Peyer's patch (tissue), 4 donors: ENCODE data around the gene NFKBIE. TPM values are rescaled to one million over a fixed set of nuclear protein-coding genes. Genes with fewer than 3 reads are reported as not detected.

Experiments used
- DNase-seq, 3 donors: peaks; one replicate each; pipeline ENCODE4 v3.0.0-alpha.2; 2017 to 2019
- H3K27ac ChIP-seq, 4 donors: fragments of 200-600 bp; sonication (generic); one replicate each; pipeline ENCODE4 v1.5.1; 2016 to 2019
- H3K27me3 ChIP-seq, 2 donors: fragments of 200-600 bp; sonication (generic); one replicate each; pipeline ENCODE4 v1.5.1; 2019
- H3K36me3 ChIP-seq, 3 donors: fragments of 200-600 bp; sonication (generic); one replicate each; pipeline ENCODE4 v1.5.1; 2016 to 2019
- H3K4me1 ChIP-seq, 4 donors: fragments of 200-600 bp; sonication (generic); one replicate each; pipeline ENCODE4 v1.5.1; 2016 to 2019
- H3K4me3 ChIP-seq, 4 donors: fragments of 200-600 bp; sonication (generic); 1 replicate in 3 of 4; 2 replicates in 1 of 4; pipeline ENCODE4 v1.5.1; 2016 to 2019; ENCODE audit warnings: mild to moderate bottlenecking in 1 of 4
- H3K9me3 ChIP-seq, 4 donors: fragments of 200-600 bp; sonication (generic); one replicate each; pipeline ENCODE4 v1.5.1; 2016 to 2019; ENCODE audit warnings: mild to moderate bottlenecking in 1 of 4
- POLR2A ChIP-seq, 2 donors: fragments of 450-650 bp; IDR thresholded peaks; one replicate each; pipeline ENCODE4 v1.5.1; 2017; ENCODE audit warnings: antibody characterized with exemption in 2 of 2, mild to moderate bottlenecking in 2 of 2, moderate library complexity in 2 of 2
- total RNA-seq, 4 donors: library from RNA; depleted of rRNA; stranded (reverse); fragments of >200 nt; gene quantifications; one replicate each; pipeline ENCODE4 v1.1.0, GENCODE V29; 2016
- TF ChIP-seq, protein P1 (sequence below), 6 experiments: fragments of 450-650 bp in 4 of 6; fragments of 200-600 bp in 2 of 6; sonication (generic) in 1 of 6; IDR thresholded peaks; one replicate each; pipeline ENCODE4 v1.5.1; 2017 to 2019; ENCODE audit warnings: antibody characterized with exemption in 6 of 6, mild to moderate bottlenecking in 3 of 6, moderate library complexity in 1 of 6

The NFKBIE gene
- total RNA-seq, 4 donors from 2014 or later, result 16.9 to 36.3 (median 24.9) TPM

DNA sequence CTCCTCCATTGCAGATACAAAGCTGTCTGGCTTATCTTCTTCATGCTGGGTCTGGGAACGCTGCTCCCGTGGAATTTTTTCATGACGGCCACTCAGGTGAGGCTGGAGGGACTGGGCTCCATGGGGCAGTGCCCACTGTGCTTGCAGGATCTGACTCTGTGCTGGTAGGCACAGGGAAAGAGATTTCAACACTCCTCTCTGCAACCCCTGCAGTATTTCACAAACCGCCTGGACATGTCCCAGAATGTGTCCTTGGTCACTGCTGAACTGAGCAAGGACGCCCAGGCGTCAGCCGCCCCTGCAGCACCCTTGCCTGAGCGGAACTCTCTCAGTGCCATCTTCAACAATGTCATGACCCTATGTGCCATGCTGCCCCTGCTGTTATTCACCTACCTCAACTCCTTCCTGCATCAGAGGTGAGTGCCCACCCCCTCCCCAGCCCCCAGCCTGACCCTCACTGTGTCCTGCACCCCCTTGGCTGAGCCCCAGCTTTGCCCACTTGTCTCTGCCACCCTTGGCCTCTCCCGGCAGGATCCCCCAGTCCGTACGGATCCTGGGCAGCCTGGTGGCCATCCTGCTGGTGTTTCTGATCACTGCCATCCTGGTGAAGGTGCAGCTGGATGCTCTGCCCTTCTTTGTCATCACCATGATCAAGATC is 35.8 kb downstream of the NFKBIE start:
- Histone ChIP-seq H3K9me3 (no peaks in the 10 kb centered on the region), H3K4me3 (no peak overlapping the region), H3K4me1 (peaks cover 0 to 43% (median 0%) of the 10 kb centered on the region in 4 donors), H3K27me3 (no peaks in the 10 kb centered on the region), H3K36me3 (no peaks in the 10 kb centered on the region), H3K27ac (no peak overlapping the region)
- DNase-seq, result no peak
- TF ChIP-seq POLR2A (IDR thresholded peaks at IDR 0.05), result no peak
- TF ChIP-seq, protein P1, sequence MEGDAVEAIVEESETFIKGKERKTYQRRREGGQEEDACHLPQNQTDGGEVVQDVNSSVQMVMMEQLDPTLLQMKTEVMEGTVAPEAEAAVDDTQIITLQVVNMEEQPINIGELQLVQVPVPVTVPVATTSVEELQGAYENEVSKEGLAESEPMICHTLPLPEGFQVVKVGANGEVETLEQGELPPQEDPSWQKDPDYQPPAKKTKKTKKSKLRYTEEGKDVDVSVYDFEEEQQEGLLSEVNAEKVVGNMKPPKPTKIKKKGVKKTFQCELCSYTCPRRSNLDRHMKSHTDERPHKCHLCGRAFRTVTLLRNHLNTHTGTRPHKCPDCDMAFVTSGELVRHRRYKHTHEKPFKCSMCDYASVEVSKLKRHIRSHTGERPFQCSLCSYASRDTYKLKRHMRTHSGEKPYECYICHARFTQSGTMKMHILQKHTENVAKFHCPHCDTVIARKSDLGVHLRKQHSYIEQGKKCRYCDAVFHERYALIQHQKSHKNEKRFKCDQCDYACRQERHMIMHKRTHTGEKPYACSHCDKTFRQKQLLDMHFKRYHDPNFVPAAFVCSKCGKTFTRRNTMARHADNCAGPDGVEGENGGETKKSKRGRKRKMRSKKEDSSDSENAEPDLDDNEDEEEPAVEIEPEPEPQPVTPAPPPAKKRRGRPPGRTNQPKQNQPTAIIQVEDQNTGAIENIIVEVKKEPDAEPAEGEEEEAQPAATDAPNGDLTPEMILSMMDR (IDR thresholded peaks at IDR 0.05), result no peak

DNA sequence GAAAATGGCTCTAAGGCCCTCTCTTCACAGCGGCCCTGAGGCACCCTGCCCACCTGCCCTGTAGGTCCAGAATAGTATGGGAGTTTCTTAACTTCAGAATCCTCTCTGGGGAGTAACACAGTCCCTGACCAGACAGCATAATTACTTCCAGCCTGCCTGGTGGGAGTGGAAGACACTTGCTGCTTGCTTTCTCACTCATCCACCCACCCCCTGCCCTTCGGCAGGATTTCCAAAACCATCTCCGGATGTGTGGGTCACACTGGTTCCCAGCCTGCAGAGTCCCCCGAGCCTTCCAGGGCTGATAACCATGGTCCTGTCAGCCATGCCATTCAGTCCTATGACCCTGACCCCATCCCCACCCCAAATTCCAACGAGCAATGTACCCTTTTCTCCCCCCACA is 36.5 kb downstream of the NFKBIE start:
- Histone ChIP-seq H3K27me3 (no peaks in the 10 kb centered on the region), H3K36me3 (no peaks in the 10 kb centered on the region), H3K4me1 (peaks cover 0 to 43% (median 0%) of the 10 kb centered on the region in 4 donors), H3K4me3 (no peak overlapping the region), H3K27ac (no peak overlapping the region), H3K9me3 (no peaks in the 10 kb centered on the region)
- TF ChIP-seq, protein P1 (IDR thresholded peaks at IDR 0.05), result no peak
- no peak for TF ChIP-seq POLR2A (IDR thresholded peaks at IDR 0.05)
- no peak for DNase-seq

DNA sequence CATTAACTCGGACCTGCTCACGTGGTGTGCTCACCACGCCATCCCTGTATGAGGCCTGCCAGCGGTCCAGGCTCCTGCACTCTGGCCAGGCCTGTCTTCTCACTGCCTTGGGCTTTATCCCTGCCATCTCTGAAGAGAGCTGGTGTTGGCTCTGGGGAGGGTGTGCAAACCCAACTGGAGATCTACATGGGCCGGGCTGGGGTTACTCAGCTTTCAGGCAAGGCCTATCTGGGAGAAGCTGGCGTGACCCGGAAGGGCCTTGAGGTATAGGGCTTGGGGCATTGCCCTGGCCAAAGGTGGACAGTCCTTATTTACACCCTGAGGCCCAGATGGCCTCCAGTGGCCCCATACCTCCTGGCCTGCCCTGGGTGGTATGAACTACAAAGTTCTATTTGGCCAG is 36.9 kb downstream of the NFKBIE start:
- Histone ChIP-seq H3K36me3 (no peaks in the 10 kb centered on the region), H3K9me3 (no peaks in the 10 kb centered on the region), H3K27me3 (no peaks in the 10 kb centered on the region), H3K4me3 (no peak overlapping the region), H3K4me1 (peaks cover 0 to 43% (median 0%) of the 10 kb centered on the region in 4 donors), H3K27ac (no peak overlapping the region)
- no peak for DNase-seq
- TF ChIP-seq, protein P1 (IDR thresholded peaks at IDR 0.05), result no peak
- TF ChIP-seq POLR2A (IDR thresholded peaks at IDR 0.05), result no peak

DNA sequence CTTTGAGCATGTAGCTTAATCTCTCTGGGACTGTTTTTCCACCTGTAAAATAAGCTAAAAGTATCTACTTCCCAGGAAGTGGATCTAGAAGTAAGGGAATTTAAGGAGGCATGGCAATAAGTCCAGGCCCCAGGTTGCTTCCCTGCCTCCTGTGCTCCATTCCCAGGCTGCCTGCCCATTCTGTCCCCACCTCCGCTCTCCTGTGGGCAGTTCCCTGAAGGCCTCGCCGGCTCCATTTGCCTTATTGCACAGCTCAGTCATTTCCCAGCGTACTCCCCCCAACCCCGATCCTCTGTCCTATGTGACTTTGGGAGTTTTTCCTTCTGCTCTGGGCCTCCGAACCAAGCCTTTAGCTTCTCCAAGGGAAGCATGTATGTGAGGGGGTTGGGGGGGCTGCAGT is 37.3 kb downstream of the NFKBIE start:
- Histone ChIP-seq H3K36me3 (no peaks in the 10 kb centered on the region), H3K27me3 (no peaks in the 10 kb centered on the region), H3K27ac (no peak overlapping the region), H3K9me3 (no peaks in the 10 kb centered on the region), H3K4me1 (peaks cover 0 to 41% (median under 1%) of the 10 kb centered on the region in 4 donors), H3K4me3 (no peak overlapping the region)
- no peak for TF ChIP-seq POLR2A (IDR thresholded peaks at IDR 0.05)
- TF ChIP-seq, protein P1 (IDR thresholded peaks at IDR 0.05), result no peak
- DNase-seq, result no peak

DNA sequence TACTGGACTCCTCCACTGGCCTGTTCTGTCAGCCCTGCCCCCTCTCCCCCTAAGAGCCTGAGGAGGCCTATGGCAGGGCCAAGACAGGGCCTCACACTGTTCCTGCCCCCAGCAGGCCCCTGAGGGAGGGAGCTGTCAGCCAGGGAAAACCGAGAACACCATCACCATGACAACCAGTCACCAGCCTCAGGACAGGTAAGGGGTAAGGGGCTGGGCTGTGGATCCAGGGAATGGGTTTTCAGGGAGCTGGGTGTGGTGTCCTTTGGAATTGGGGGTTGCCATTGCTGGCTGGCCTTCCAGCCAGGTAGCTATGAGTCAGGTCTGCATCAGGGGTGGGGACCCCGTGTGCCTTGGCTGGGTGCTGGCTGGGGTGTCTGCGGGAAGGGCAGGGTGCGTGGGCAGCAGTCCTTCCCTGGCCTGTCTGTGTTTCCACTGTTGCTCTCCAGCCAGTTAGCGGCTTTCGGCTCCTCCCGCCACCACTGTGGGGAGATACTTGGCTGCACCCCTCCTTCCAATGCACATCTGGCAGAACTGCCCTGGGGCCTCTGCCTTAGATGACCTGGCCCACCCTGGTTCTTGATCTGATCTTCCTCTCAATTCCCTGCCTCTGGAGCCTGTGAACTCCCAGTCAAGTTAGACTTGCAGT is 38.1 kb downstream of the NFKBIE start:
- no peak for DNase-seq
- no peaks in the 10 kb centered on the region for H3K36me3 ChIP-seq
- TF ChIP-seq, protein P1 (IDR thresholded peaks at IDR 0.05), result no peak
- H3K4me3 ChIP-seq, result peak overlapping the region in 1 of 4 donors; percentile 6
- H3K27me3 ChIP-seq, result no peaks in the 10 kb centered on the region
- peak overlapping the region in 1 of 4 donors; percentile 45 for H3K27ac ChIP-seq
- peaks cover 0 to 49% (median 3%) of the 10 kb centered on the region in 4 donors for H3K4me1 ChIP-seq
- no peaks in the 10 kb centered on the region for H3K9me3 ChIP-seq
